Upper lobe of left lung (tissue), 4 donors: ENCODE data around the gene MEGF11.

Experiments
- CTCF ChIP-seq, 6 experiments: fragments of 450-650 bp in 4 of 6; fragments of 200-600 bp in 2 of 6; sonication (generic) in 2 of 6; IDR thresholded peaks; one replicate each; pipeline ENCODE4 v1.5.1; 2016 to 2019; ENCODE audit warnings: antibody characterized with exemption in 6 of 6
- EP300 ChIP-seq, 4 donors: sonication (generic); formaldehyde crosslinking; IDR thresholded peaks; one replicate each; pipeline ENCODE4 v1.5.1; 2017; ENCODE audit warnings: antibody characterized with exemption in 4 of 4, control low read depth in 2 of 4
- POLR2A ChIP-seq, 4 donors: fragments of 450-650 bp; IDR thresholded peaks; one replicate each; pipeline ENCODE4 v1.5.1; 2016 to 2017; ENCODE audit warnings: antibody characterized with exemption in 4 of 4, mild to moderate bottlenecking in 2 of 4
- POLR2AphosphoS5 ChIP-seq, 2 donors: sonication (generic); formaldehyde crosslinking; IDR thresholded peaks; one replicate each; pipeline ENCODE4 v1.5.1; 2017; ENCODE audit warnings: antibody characterized with exemption in 2 of 2

- TF ChIP-seq CTCF (IDR thresholded peaks at IDR 0.05) (no peak), EP300 (IDR thresholded peaks at IDR 0.05) (no peak), POLR2A (IDR thresholded peaks at IDR 0.05) (no peak), POLR2AphosphoS5 (IDR thresholded peaks at IDR 0.05) (no peak)
These were observed 23.0 kb upstream of the MEGF11 start for GRCh38 chr15:66276546-66276945.
